SH-SY5Y (cell line): Measurements from ENCODE around the gene AFMID.

Source experiments
- GATA2 ChIP-seq: IDR thresholded peaks from 2 replicates; pipeline ENCODE4 v1.6.1; 2011; ENCODE audit warnings: mild to moderate bottlenecking, low read depth, low read length
- GATA3 ChIP-seq: IDR thresholded peaks from 2 replicates; pipeline ENCODE4 v1.6.1; 2011; ENCODE audit warnings: low read depth, mild to moderate bottlenecking, low read length, moderate library complexity

GRCh38 chr17:78204387-78205123 is 17.4 kb downstream of the AFMID start:
- TF ChIP-seq GATA3: no peak
- no peak for TF ChIP-seq GATA2
